Activated effector memory CD4-positive, alpha-beta T cell treated with Interleukin-2 at 50 U/mL for 16 hours (primary cell): ENCODE results near the gene CEP170.
"Not testable (repeated sequence)": the region's sequence is repeated elsewhere in the genome, so short reads cannot be mapped to it uniquely, and the experiment has no call there.

Source experiments
- DNase-seq: peaks from one replicate; pipeline ENCODE4 v3.0.0-alpha.2; 2020

CEP170 gene

DNA sequence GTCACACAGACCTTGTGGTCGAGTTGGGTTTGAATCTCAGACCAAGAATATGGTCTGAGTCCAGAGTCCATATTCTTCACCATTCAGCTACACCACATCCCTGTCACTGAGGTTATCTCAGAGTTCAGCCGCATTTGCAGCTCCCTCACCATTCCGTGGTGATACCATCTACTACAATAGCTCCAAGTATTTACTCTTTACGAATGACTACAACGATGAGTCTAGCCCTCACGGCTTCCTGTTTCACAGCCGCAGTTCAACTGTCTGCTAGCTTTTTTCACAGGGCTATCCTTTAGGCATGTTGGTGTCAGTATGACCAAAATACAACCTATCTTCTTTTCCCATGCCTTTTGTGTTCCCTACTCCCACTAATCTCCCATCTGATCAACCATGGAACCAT is 104.2 kb downstream of the CEP170 start:
- not testable (repeated sequence) for DNase-seq

DNA sequence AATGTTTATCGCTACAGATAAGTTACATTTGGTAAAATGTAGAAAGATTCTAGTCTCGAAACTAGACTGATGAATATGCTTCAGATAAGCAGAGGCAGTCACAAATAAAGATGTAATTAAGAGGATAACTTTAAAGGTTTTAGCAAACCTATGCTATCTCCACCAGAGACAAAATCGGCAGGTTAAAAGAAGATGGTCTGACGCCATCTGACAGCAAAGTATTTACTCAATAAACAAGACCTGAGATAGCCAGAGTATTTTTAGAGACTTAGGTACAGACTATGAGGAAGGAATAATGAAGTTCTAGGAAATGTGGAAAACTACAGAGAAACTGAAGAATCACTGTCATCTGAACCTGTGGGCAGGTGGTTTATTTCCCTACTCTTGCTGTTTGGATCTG is 106.0 kb downstream of the CEP170 start:
- not testable (repeated sequence) for DNase-seq

DNA sequence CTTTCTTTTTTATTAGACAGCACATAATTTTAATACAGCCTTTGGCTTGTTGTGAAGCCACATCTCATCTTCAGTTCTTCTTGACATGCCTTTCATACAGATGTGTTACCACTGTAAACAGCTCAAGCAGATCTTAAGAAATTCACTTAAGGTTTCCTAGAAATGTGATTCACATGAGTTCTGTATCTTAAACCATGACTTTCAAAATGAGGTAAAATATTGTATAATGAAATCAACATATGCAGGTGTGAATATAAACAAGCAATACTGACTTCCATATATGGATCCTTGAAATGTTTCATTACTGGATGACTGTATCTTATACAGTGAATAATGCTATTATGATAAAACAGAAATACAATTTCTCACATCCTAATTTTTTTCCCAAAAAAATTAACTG is 107.7 kb downstream of the CEP170 start:
- DNase-seq, result not testable (repeated sequence)

DNA sequence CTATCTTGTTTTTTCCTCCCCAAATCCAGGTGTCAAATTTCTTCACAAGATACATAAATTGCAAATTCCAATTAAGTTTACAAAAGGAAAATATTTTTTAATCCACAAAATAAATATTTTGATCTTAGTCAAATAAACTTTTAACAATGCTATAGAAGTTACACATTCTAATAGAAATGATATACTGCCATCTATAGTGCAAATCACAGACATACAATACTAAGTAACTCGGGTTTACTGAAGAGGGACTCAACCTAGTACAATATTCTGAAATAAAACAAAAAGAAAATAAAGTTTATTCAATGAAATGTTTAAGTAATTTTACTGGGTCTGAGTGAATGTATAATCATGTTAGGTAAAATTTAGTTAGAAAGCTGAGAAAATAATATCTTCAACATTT is 114.6 kb downstream of the CEP170 start:
- not testable (repeated sequence) for DNase-seq

DNA sequence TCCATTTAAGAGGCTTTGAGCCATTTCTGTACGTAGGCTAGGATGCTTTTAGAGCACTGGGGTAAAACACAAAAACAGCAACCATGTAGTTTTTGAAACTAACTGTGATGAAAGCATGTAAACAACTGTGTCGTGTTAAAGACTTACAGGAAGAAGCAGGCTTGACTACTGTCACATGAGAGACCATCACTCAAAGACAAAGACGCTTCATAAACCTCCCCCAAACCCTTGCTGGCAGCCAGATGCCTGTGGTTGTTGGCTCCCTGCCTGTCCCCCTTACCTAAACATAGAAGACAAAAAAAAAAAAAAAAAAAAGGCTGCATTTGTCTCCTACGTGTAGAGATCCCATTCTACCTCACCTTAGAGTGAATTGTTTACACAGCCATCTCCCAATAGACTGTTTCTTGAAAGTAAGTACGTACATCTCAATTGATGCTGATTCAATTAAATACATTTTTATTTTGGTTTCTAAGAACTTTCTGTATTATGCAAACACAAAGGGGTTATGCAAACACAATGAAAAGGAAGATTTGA is 132.1 kb downstream of the CEP170 start:
- DNase-seq, result not testable (repeated sequence)

DNA sequence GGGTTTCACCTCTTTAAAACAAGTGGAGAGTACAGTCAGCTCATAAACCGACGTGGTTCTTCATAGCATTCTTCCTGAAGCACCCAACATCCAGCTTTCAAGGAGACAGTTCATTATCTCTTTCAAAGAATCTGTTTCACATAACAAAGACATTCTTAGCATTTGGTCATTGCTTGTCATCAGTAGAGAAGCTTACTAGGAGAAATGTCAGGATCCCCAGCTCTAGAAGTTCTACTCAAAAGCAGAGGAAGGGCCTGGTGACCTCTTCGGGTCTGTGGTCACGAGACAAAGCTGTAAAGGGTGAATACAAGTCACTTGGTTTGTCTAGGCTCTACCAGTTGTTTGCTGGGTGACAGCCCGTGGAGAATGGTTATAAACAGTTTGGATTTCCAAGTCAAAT is 133.1 kb downstream of the CEP170 start:
- DNase-seq, result not testable (repeated sequence)

DNA sequence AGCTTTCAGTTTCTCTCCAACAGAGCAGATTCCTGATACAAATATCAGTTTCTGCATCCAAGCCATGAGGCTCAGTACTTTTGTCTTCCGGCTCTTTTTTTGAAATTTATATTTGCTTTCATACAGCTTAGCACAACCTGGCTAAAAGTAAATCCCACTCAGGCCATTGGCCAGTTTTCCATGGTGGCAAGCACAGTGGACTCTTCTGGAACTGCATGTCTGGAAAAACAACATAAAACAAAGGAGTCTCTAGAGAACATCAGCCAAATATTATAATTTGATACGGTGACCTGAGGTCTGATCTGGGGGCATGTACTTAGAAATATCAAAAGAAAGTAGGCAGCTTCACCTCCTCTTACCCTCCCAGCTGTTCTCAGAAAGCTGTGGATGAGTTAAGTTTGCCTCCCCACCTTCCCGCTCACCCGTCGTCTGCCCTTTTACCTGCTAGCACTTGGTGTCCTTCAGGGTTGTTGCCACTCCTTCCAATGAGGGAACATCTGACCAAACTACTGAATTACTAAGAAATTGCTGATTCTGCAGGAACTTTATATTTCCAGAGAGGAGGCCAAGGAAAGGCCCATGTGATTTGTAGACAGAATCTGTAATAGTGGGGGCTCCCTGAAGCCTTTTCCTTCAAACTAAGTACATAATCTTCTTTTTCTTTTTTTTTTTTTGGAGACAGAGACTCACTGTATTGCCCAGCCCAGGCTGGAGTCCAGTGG is 136.3 kb downstream of the CEP170 start:
- not testable (repeated sequence) for DNase-seq

DNA sequence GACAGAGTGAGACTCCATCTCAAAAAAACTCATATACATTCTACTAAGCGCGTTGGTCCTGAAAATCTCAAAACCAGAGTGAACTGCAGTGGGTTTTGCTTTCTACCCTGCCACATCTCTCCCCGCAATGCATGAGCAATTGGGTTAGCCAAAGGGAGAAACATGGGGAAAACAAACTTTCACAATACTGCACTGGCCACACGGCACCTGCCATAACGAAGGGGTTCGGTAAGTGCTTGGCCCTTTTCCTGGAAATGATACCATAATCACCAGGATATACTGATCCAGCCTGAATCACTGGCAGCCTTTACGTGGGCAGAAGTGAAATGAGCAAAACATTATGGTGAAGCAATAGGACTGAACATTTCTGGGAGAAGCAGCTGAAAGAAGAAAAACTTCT is 138.9 kb downstream of the CEP170 start:
- not testable (repeated sequence) for DNase-seq

DNA sequence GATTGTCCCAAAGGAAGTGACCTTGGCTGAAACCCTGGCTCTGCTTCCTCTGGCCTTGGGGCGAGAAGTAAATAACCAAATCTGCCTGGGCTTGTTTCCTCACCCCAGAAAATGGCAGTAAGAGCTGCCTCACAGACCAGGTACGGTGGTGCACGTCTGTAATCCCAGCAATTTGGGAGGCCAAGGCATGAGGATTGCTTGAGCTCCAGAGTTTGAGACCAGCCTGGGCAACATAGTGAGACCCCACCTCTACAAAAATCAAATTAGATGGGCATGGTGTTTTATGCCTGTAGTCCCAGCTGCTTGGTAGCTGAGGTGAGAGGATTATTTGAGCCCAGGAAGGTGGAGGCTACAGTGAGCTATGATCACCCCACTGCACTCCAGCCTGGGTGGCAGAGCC is 140.3 kb downstream of the CEP170 start:
- not testable (repeated sequence) for DNase-seq

DNA sequence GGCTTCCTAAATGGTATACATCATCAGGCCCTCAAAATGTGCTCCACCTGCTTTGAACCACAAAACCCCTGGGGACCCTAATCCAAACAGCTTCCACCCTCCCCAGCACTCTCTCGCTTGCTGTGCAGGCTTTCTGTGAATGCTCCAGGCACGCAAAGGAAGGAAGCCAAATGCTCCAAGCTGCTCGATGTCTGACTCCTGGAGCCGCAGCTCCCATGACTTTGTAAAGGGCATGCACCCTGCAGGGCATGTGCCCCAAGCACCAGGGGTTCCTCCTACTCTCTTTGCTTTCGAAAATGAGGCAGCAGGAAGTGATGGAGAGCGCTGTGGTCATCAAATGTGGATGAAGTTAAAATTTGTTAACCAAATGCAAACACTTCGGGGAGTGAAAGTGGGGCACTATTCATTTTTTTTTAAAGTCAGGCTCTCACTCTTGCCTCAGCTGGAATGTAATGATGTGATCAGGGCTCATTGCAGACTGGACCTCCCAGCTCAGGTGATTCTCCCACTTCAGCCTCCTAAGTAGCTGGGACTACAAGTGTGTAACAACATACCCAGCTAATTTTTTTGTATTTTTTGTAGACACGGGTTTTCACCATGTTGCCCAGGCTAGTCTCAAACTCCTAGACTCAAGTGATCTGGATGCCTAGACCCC is 140.9 kb downstream of the CEP170 start:
- not testable (repeated sequence) for DNase-seq

DNA sequence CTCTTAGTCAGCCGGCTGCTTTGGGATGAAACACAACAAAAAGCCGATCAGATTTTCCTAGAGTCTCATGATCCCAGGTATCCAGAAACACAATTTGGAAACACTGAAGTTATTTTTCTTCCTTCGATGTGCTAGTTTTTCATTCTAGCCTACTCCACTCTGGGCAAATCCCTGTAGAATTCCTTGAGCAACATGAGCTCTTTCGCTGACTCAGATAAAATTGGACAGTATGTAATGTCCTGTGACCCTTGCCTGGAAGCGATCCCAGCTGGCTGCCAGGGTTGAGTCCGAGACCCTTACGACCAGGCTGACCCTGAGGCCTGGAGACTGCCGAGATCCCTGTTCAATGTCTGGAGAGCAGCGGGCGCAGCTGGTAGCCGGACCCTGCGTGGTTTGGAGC is 147.9 kb downstream of the CEP170 start:
- DNase-seq, result not testable (repeated sequence)

DNA sequence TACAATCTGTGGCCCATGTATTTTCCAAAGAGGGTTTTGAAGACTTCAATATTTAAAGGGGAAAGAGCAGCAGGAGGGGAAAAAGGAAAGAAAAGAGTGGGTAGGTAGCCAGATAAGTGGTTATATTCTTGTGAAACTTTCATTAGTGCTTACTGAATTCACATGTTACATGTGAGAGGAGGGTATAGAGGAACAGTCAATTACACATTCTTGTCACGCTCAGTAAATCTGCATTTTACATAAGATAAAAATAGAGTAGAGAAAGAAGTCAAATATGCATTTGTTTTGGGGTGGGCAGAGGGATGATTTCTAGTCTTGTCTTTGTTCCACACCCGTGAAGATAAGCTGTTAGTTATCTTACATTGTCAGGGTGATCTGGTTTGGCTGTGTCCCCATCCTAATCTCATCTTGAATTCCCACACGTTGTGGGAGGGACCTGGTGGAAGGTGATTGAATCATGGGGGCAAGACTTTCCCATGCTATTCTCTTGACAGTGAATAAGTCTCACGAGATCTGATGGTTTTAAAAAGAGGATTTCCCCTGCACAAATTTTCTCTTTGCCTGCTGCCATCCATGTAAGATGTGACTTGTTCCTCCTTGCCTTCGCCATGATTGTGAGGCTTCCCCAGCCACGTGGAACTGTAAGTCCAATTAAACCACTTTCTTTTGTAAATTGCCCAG is 149.3 kb downstream of the CEP170 start:
- DNase-seq, result not testable (repeated sequence)

DNA sequence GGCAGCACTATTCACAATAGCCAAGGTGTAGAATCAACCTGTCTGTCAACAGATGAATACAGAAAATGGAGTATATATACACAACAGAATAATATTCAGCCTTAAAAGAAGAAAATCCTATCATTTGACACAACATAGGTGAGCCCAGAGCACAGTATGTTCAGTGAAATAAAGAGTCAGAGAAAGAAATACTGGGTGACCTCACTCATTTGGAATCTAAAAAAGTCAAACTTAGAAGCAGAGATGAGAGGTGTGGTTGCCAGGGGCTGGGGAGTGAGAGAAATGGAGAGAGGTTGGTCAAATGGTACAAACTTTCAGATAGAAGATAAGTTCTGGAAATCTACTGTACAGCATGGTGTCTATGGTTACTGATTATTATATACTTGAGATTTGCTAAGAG is 150.0 kb downstream of the CEP170 start:
- not testable (repeated sequence) for DNase-seq

DNA sequence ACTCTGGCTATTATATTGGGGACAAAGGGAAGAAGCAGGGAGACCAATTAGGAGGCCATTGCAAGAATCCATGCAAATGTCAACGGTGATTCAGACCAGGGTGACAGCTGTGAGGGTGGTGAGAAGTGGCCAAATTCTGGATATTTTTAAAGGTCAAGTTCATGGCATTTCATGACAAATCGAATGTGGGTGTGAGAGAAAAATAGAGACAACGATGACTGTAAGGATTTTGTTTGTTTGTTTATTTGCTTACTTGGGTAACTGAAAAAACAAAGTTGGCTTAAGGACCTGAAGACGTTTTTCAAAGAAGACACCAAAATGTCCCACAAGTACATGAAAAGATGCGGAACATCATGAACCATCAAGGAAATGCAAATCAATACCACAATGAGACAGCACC is 150.6 kb downstream of the CEP170 start:
- DNase-seq, result not testable (repeated sequence)

DNA sequence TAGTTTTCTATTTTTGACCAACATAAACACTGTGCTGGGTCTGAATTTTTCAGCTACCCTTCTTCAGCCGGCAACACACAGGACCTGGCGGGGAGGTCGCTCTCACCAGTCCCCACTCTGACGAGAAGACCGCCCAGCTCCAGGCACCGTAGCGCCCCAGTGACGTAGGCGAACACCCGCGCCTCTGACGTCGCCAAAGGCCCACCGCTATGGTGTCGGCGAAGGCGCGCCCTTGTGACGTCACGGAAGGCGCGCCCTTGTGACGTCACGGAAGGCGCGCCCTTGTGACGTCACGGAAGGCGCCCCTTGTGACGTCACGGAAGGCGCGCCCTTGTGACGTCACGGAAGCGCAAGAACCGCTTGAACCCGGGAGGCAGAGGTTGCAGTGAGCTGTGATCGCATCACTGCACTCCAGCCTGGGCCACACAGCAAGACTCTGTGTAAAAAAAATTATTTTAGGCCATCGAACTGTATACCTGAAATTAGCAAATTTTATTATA is 153.5 kb downstream of the CEP170 start:
- DNase-seq, result peak; percentile 36

DNA sequence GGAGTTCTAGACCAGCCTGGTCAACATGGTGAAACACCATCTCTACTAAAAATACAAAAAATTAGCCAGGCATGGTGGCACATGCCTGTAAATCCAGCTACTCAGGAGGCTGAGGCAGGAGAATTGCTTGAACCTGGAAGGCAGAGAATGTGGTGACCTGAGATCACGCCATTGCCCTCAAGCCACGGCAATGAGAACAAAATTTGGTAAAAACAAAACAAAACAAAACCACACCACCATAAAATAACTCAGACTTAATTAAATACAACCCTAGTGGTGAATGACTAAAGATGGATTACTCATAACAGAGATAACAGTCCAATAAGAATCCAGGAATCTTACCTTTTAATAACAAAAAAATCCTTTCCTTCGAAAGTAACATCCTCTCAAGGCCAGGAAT is 167.7 kb downstream of the CEP170 start:
- DNase-seq, result not testable (repeated sequence)
